NCI-H510A (cell line): ENCODE results near the gene TRNP1.
A peak's percentile ranks its signal among the peaks of the same experiment; 100 is the strongest.
"Not testable (repeated sequence)": the region's sequence is repeated elsewhere in the genome, so short reads cannot be mapped to it uniquely, and the experiment has no call there.

ENCODE experiments used
- DNase-seq: peaks from one replicate; lab custom pipeline; 2025; lab: John Stamatoyannopoulos, UW

TRNP1 gene

GRCh38 chr1:26993237-26994019, at the start of gene TRNP1:
Gene TRNP1, plus strand, starts transcription at chr1:26993692. Its CDS starts 95 bp downstream, at chr1:26993787.
- DNase-seq: peak; percentile 42

GRCh38 chr1:26945138-26945537, 48.4 kb upstream of the TRNP1 start:
- no peak for DNase-seq

- DNase-seq: no peak
Measured at GRCh38 chr1:26945728-26946127, 47.8 kb upstream of the TRNP1 start.

- no peak for DNase-seq
Measured at GRCh38 chr1:26946270-26946669, 47.2 kb upstream of the TRNP1 start.

GRCh38 chr1:26948725-26949057, 44.8 kb upstream of the TRNP1 start:
- not testable (repeated sequence) for DNase-seq

GRCh38 chr1:26949266-26949925, 44.1 kb upstream of the TRNP1 start:
- no peak for DNase-seq

GRCh38 chr1:26949926-26950319, 43.6 kb upstream of the TRNP1 start:
- DNase-seq: no peak

GRCh38 chr1:26950602-26951001, 42.9 kb upstream of the TRNP1 start:
- DNase-seq: no peak

GRCh38 chr1:26951216-26951615, 42.3 kb upstream of the TRNP1 start:
- DNase-seq: no peak

- DNase-seq: no peak
Measured at GRCh38 chr1:26951821-26952497, 41.5 kb upstream of the TRNP1 start.

- no peak for DNase-seq
Measured at GRCh38 chr1:26953374-26953773, 40.1 kb upstream of the TRNP1 start.

- DNase-seq: no peak
Measured at GRCh38 chr1:26956321-26956720, 37.2 kb upstream of the TRNP1 start.

GRCh38 chr1:26957306-26957705, 36.2 kb upstream of the TRNP1 start:
- DNase-seq: no peak

- no peak for DNase-seq
Measured at GRCh38 chr1:26959270-26959669, 34.2 kb upstream of the TRNP1 start.

GRCh38 chr1:26959722-26960624, 33.5 kb upstream of the TRNP1 start, which contains the start of gene KDF1:
Gene KDF1, minus strand, starts transcription at chr1:26960468. Its CDS starts 8,088 bp downstream, at chr1:26952380.
- peak; percentile 94 for DNase-seq

- no peak for DNase-seq
Measured at GRCh38 chr1:26960625-26960966, 32.9 kb upstream of the TRNP1 start.

- no peak for DNase-seq
Measured at GRCh38 chr1:26961826-26962225, 31.7 kb upstream of the TRNP1 start.

- DNase-seq: no peak
Measured at GRCh38 chr1:26965213-26965612, 28.3 kb upstream of the TRNP1 start.

- DNase-seq: no peak
Measured at GRCh38 chr1:26965628-26966027, 27.9 kb upstream of the TRNP1 start.

- DNase-seq: no peak
Measured at GRCh38 chr1:26970810-26971209, 22.7 kb upstream of the TRNP1 start.

- DNase-seq: no peak
Measured at GRCh38 chr1:26971590-26971989, 21.9 kb upstream of the TRNP1 start.

GRCh38 chr1:26972390-26972789, 21.1 kb upstream of the TRNP1 start:
- no peak for DNase-seq
